NCI-H1694 (cell line): Measurements from ENCODE around the gene SRP68.

Experiments
- DNase-seq: peaks from one replicate; lab custom pipeline; 2025; lab: John Stamatoyannopoulos, UW

The SRP68 gene

DNA sequence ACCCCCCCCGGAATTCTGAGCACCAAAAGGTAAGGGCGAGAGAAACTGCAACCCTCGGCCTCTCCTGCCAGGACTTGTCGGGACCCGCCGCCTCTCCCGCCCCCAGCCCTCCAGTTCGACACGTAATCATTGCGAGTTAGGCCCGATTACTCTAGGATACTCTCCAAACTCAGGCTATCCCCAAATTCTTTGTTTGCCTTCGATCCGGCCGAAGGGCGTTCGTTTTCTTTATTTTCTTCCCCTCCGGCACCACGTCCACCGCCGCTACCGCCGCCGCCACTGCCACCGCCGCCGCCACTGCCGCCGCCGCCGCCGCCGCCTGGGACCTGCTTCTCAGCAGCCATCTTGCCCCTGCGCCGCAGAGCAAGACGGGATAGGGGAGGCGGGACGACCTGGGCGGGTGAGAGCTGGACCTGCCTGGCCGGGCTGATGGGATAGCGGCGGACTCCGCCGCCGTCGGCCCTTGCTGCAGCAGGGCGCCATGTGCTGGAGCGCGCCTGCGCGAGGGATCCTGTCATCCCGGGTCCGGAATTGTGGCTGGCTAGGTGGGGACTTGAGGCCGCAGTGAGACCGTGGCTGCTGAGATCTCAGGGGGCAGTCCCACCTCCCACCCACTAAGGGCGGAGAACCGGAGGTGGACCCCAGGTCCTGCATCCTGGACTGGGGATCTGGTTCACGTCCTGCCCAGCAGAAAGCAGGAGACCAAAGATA lies at the start of gene SRP68:
Gene SRP68, minus strand, starts transcription at position 370 of the 711 bp plus-strand sequence. Its CDS starts 26 bp downstream, at position 344.
- peak; percentile 74 for DNase-seq

DNA sequence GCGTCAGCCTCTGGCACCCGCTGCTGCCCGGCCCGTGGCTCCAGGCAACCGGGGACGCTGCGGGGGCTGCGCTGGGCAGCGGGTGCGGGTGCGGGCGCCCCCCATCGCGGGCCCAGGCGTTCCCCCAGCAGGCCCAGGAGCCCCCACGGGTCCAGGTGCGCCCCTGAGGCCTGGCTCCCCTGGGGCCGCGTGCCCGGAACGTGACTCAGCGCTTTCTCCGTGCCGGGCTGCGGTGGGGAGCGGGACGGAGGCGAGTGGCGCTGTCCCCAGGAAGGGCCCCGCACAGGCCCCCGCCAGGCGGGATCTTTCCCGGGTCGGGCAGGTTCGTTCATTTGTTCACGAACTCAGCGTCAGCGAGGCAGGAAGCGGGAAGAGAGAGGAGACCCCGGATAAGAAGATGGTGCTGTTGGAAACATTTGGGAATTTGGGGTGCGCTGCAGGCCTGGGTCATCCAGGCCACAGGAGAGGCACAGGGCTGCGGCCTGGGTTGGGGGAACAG lies 49.7 kb upstream of the SRP68 start:
- no peak for DNase-seq

DNA sequence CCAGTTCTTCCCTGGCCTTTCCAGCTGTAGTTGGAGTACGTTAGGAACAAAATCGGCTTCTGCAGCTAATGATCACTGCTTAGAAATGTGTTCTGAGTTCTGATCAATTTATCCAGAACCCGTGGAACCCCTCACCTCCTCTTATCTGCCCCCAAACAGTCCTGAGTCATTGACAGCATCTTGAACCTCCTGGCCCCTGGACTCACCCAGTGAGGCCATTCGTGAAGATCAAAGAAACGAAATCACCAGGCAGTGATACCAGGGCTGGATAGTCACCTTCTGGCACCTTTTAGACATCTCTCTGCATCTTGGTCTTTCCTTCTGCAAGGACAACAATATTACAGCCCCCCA lies 48.3 kb upstream of the SRP68 start:
- no peak for DNase-seq

DNA sequence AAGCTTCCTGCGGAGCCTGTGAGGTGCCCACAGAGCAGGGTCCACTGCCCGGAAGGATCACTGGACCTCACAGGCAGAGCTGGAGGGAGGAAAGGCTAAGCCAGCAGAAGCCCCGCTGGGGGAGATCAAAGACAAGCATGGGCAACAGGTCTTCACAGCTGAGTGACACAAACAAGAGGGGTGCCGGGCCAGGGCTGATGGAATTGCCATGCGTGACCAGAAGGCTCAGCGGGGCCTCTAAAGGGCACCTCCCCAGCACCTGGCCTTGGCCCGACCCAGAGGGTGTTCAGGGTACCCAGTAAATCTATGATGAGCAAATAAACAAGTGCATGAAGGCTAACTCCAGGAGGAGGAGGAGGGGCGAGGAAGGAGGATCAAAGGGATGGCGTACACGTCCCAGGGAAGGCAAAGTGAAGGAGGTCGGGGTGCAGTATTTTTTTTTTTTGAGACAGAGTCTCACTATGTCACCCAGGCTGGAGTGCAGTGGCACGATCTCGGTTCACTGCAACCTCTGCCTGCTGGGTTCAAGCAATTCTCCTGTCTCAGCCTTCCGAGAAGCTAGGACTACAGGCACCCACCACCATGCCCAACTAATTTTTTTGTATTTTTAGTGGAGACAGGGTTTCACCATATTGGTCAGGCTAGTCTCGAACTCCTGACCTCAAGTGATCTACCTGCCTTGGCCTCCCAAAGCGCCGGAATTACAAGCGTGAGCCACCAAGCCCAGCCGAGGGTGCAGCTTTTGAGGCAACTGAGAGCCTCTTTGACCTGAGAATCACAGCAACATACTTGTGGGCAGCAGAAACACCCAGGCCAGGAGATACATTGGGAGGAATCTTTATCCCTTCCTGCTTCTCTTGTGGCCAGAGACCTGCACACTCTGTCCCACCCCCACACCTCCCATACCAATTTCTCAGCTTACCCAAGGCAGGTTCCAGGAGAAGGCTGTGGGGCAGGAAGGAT lies 47.4 kb upstream of the SRP68 start:
- no peak for DNase-seq

DNA sequence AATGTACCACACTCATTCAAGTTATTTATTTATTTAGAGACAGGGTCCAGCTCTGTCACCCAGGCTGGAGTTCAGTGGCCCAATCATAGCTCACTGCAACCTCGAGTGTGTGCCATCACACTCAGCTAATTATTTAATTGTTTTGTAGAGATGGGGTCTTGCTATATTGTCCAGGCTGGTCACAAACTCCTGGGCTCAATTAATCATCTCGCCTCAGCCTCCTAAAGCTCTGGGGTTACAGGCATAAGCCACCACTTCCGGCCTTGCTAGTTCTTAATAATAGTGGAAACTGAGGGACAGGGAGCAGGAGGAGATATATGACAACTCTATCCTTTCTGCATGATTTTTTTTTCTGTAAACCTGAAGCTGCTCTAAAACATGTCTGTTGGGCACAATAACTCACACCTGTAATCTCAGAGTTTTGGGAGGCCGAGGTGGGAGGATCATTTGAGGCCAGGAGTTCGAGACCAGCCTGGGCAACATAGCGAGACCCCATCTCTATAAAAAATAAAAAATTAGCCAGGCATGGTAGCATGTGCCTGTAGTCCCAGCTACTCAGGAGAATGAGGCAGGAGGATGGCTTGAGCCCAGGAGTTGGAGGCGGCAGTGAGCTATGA lies 42.9 kb upstream of the SRP68 start:
- no peak for DNase-seq

DNA sequence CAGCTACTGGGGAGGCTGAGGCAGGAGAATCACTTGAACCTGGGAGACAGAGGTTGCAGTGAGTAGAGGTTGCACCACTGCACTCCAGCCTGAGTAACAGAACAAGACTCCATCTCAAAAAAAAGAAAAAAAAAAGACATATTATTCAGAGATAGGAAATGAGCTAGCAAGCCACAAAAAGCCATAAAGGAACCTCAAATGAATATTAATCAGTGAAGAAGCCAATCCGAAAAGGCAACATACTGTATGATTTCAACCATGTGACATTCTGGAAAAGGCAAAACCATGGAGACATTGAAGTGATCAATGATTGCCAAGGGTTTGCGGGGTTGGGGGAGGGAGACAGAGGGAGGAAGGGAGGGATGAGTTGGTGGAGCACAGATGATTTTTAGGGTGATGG lies 39.6 kb upstream of the SRP68 start:
- DNase-seq = no peak

DNA sequence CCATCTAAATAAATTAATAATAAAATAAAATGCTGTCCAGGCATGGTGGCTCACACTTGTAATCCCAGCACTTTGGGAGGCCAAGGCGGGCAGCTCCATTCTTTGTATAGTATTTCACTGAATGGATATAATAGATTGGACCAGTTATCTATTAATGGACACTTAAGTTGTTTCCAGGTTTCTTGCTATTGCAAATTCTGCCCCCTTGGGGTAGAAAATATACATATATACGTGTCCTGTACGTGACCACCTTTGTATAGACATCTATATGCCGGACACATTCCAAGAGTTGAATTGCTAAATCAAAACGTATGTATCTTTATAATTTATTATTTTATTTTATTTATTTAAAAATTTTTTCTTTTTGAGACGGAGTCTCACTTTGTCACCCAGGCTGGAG lies 35.2 kb upstream of the SRP68 start:
- no peak for DNase-seq

DNA sequence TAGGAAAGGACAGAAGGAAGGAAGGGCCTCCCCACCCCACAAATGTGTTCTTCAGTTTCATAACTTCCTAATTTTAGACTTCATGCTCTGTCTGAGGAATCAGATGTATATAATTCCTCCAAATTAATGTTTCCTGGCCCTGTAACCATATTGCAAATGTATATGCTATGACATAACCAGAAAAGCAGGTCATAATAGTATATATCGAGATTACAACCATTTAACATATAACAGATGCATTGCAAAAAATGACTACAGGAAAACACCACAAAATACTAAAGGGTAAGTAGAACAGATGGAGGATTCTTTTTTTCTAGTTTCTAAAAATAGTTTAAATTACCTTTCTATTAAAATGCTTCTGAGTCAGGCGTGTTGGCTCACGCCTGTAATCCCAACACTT lies 34.4 kb upstream of the SRP68 start:
- DNase-seq = no peak

DNA sequence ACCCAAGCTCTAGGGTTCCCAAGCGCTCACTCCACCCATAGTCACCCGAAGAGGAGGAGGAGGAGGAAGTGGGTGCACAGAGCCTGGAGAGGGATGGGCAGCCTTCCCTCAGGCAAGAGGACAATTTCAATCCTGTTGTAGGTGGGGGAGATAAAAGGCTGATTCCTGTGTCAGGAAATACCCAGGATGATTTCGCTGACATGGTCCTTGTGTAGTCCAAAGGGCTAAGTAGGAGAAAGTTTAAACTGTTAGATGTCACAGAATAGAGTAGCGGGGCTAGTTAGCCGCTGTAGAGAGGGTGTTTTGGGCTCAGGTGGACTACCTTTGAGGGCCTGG lies 32.5 kb upstream of the SRP68 start:
- DNase-seq = no peak

DNA sequence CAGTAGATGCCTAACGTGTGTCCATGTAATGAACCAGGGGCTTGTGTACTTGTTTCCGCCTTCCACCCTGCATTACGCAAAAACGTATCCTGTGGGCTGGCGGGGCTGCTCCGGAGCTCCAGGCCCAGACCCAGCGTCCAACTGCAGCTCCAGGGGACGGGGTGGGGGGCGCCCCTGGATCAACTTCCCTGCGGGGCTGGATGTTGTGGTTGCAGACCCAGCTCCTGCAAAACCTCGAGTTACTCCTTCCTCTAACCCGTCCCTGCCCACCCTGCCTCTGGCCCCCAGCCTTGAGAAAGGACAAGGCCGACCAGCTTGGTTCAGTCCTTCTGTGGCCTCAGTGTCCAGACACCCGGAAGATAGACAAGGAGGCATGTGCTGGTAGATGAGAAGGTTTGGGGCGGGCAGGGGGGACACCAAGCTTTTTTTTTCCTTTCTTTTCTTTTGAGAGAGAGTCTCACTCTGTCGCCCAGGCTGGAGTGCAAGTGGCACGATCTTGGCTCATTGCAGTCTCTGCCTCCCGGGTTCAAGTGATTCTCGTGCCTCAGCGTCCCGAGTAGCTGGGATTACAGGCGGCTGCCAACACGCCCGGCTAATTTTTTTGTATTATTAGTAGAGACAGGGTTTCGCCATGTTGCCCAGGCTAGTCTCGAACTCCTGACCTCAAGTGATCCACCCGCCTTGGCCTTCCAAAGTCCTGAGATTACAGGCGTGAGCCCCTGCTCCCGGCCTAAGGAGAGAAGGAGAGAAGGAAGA lies 32.0 kb upstream of the SRP68 start:
- DNase-seq = no peak

DNA sequence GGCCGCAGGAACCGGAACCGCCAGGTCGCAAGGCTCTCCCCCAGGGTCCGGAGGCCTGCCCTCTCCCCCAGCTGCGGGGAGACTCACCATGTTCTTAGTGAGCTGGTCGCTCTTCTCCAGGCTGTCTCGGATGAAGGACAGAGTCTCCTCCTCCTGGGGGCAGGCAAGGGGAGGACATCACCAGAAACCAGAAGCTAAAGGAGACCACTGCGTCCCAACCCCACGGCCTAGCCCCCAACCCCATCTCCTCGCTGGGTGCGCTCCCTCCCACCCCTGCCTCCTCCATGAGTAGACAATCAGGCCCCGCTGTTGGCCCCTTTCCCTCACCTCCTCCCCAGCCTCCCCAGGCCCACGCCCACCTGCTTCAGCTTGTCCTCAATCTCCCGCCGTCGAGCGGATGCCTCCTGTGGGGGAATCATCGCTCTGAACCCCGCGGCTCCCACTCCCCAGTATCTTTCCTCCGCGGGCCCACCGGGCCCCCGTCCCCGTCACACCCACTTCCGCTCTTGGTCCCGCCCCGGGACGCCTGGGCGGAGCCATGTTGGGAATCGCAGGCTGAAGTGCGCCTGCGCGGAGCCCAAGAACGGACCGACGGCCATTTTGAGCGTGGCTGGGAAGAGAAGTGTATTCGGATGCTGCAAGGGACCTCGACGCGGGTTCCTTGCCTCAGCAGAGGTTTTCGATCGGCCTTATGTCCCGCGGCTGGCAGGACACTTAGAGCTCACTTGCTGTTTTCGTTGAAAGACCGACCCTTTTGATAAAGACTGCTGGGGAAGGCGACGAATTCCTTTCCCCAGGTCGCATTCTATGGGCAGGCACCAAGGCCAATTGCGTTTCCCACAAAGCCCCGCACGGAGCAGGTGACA lies 31.2 kb upstream of the SRP68 start, which contains the start of gene EXOC7:
Gene EXOC7, minus strand, starts transcription at position 514 of the 866 bp plus-strand sequence. Its CDS starts 95 bp downstream, at position 419.
- peak; percentile 87 for DNase-seq

DNA sequence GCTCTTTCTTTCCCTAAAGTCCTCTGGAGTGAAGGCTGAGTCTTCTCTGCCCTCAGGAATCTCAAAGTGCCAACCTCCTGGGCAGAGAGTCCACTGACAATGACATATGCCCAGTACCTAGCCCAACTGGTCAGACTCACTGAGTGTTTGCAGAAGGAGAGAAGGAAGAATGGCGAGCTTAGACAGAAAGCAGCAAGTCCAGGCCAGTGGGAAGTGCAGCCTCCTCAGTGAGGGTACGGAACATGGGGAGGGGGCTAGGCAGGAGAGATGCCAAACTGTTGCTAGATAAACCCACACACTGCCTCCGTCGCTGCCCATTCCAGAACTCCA lies 30.6 kb upstream of the SRP68 start:
- DNase-seq = no peak

DNA sequence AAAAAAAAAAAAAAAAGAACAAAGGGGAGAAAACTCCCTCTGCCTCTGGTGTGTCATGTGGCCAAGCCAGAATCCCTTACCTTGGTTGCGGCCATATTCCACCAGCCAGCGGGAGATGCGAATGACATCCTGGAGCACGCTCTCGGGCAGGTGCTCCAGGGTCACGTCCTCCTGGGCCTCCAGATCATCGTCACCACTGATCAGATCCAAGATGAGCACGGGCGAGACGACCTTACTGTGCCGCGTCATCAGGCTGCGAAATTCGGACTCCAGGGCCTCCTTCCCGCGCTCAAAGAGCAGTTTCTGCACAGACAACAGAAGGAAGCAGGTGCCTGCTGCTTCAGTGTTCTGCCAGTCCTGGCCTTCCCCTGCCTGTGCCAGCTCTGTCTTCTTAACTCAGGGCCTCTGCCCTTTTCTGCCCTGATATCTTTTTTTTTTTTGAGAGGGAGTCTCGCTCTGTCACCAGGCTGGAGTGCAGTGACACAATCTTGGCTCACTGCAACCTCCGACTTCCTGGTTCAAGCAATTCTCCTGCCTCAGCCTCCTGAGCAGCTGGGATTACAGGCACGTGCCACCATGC lies 25.5 kb upstream of the SRP68 start:
- no peak for DNase-seq

DNA sequence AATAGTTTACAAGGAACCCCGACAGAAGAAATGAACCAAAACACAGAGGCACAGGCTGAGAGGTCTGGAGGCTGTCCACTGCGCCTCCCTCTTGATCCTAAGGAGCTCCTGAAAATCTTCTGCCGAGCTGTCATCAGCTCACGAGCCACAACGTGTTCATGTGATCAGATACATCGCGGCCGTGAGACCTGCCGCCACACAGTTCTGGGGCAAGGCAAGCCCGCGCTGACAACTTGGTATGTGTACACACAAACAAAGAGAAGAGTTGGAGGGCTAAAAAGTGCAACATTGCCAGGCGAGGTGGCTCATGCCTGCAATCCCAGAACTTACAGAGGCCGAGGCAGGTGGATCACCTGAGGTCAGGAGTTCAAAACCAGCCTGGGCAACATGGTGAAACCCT lies 23.6 kb upstream of the SRP68 start:
- no peak for DNase-seq

DNA sequence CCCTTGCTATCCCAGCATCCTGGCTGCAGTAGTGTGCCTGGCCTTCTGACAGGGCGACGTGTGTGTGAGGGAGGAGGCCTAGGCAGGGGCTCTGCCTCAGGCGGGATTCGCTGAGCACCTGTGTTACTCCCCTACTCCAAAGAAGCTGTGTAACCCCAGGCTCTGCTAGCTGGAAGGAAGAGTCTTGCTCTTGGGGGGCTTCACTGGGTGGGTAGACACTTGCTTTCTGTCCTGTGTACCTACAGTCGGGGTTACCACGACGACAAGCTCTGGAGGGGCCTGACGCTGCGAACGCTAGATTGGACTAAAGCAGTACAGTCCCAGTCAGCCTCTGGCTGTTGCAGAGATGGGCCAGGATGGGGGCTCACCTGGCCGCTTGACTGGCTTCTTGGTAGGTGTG lies 21.7 kb upstream of the SRP68 start:
- no peak for DNase-seq

DNA sequence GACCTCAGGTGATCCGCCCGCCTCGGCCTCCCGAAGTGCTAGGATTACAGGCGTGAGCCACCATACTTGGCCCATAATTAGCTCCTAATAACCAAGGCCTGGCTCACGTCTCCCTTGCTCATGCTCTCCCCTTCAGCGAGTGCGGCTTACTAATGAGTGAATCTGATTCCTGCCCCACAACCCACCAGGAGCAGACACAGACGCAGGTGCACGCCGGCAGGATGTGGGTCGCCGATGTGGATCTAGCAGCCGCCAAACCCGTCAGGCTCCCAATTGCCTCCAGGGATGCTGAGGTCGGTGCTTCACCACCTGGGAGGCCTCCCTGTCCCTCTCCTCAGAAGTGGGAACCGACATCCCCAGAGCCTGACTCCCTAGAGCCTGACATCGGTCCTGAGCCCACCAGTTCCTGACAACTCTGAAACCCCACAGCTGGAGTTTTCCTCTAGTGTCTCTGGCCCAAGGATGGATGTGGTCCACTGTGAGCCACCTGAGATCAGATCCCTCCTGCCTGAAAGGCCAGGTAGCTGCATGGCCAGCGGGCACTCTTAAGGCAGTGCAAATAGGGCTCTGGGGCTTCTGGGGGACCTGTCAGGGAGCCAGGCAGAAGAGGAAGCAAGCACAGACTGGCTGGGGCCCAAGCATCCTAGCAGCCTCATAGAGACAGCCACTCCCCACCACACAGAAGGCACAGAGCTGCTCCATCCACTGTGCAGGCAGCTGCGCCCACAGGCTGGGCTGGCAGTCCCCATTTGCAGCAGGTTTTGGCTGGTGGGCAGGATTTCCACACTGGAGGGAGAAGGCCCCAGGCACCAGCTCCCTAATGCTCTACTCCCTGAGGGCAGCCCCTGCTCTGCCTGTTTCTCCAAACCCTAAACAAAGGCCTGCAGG lies 20.5 kb upstream of the SRP68 start:
- DNase-seq = no peak

DNA sequence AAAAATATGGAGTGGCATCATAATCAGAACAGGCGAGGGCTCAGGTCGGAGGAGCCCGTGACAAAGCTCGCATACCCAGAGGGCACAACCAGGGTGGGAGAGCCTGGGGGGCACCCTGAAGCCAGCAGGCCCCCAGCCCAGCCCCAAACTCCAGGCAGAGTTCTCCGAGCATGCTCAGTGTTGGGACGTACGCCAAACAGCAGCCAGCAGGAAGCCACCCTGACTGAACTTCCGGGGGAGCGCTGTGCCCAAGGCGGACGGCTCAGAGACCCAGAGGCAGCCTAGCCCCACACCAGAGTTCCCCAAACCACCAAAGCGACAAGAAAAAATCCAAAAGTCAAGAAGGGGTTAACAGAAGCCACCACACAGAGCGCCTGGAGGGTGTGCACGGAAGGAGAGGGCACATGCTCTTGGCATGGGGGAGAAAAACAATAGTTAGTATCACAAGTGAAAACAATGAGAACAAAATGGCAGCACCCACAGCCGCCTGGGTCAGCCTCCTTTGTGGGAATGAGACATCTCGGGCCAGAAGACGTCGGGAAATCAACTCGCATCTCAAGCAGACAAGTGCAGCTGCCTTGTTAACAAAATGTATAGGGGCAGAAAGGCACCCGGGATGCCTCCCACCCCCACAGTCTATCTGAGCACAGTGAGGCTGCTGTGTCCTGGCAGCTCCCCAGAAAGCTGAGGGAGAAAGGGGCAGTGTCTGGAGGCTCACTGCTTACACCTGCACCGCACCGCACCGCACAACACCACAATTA lies 19.4 kb upstream of the SRP68 start:
- DNase-seq = no peak

DNA sequence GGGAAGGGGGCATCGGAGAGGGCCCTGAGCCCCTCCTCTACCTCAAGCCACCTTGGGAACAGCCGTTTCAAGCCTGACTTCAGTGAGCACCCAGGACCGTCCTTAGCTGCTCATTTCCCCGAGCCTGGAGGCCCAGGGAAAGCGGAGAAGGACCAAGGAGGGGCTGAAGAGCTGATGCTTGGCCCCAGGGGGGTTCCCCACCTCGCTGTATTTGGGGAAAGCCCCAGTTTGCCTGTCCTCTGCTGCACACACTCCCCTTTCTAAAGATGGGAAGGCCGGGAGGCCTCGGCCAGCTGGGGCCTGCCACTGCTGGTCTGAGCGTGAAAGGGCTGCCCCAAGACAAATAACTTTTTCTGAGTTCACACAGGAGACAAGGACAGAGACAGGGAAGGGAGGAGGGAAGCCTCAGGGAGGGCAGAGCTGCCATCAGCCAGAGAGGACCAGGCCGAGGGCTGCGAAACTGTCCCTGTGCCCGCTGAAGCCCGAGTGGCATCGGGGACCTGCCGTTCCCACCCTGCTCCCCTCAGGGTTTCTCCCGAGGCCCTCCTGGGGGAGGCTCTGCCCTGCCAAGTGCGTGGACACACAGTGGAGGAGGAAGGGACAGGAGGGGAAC lies 18.3 kb upstream of the SRP68 start:
- DNase-seq = no peak
